HFF-Myc (cell line): Measurements from ENCODE around the gene IGFBPL1.

Source experiments
- DNase-seq: peaks from one replicate; pipeline ENCODE4 v3.0.0-alpha.2; 2011; ENCODE audit warnings: low read depth; ENCODE audit errors: extremely low read depth
- H3K4me3 ChIP-seq: replicated peaks from 2 replicates; pipeline ENCODE4 v1.5.1; 2011; ENCODE audit warnings: low read depth, mild to moderate bottlenecking, control low read depth, low read length
- CTCF ChIP-seq: IDR thresholded peaks from 2 replicates; pipeline ENCODE4 v1.5.1; 2012; ENCODE audit warnings: mild to moderate bottlenecking, low read depth, low read length, control low read depth; ENCODE audit errors: missing control alignments

The IGFBPL1 gene

GRCh38 chr9:38388283-38389223 is 35.7 kb downstream of the IGFBPL1 start:
- DNase-seq, result no peak
- no peak for TF ChIP-seq CTCF
- H3K4me3 ChIP-seq, result no peak overlapping the region

- no peak for TF ChIP-seq CTCF
- DNase-seq, result no peak
Observed at GRCh38 chr9:38387751-38388150, 36.5 kb downstream of the IGFBPL1 start.

GRCh38 chr9:38387066-38387465 is 37.2 kb downstream of the IGFBPL1 start:
- DNase-seq, result no peak
- TF ChIP-seq CTCF, result no peak
- H3K4me3 ChIP-seq, result no peak overlapping the region

More at GRCh38 chr9:38387751-38388150, 36.5 kb downstream of the IGFBPL1 start:
- H3K4me3 ChIP-seq, result no peak overlapping the region

GRCh38 chr9:38386319-38386895 is 37.8 kb downstream of the IGFBPL1 start:
- DNase-seq, result no peak
- no peak for TF ChIP-seq CTCF
- H3K4me3 ChIP-seq, result no peak overlapping the region

- no peak for TF ChIP-seq CTCF
Observed at GRCh38 chr9:38385896-38386295, 38.4 kb downstream of the IGFBPL1 start.

GRCh38 chr9:38384990-38385848 is 39.0 kb downstream of the IGFBPL1 start:
- no peak overlapping the region for H3K4me3 ChIP-seq
- no peak for DNase-seq
- TF ChIP-seq CTCF, result no peak

More at GRCh38 chr9:38385896-38386295, 38.4 kb downstream of the IGFBPL1 start:
- H3K4me3 ChIP-seq, result no peak overlapping the region
- DNase-seq, result no peak
